DND-41 (cell line): ENCODE measurements around the gene RPL32.

Source experiments
- ATAC-seq: fragments of 200-7000 bp; cut with Tn5 transposase; 3 replicates; pipeline ENCODE4 v1.9.1; 2021; ENCODE audit warnings: low read depth; ENCODE audit not compliant: insufficient read depth
- DNase-seq: peaks from one replicate; pipeline ENCODE4 v3.0.0-alpha.2; 2020
- H2AFZ ChIP-seq: 2 replicates; pipeline ENCODE4 v1.6.0; 2012; ENCODE audit warnings: low read depth, low read length
- H3K27ac ChIP-seq: 2 replicates; pipeline ENCODE4 v1.5.1; 2012; ENCODE audit warnings: low read length, inconsistent platforms
- H3K27me3 ChIP-seq: fragments of 200-600 bp; sonication (generic); 2 replicates; pipeline ENCODE4 v1.6.0; 2012; ENCODE audit warnings: low read length, mild to moderate bottlenecking, inconsistent platforms; ENCODE audit not compliant: insufficient read depth, poor library complexity
- H3K36me3 ChIP-seq: 2 replicates; pipeline ENCODE4 v1.5.1; 2012; ENCODE audit warnings: low read length, inconsistent platforms; ENCODE audit not compliant: insufficient read depth
- H3K4me1 ChIP-seq: 2 replicates; pipeline ENCODE4 v1.5.1; 2012; ENCODE audit warnings: mild to moderate bottlenecking, low read length; ENCODE audit not compliant: insufficient read depth
- H3K4me2 ChIP-seq: 2 replicates; pipeline ENCODE4 v1.6.0; 2012; ENCODE audit warnings: mild to moderate bottlenecking, moderate library complexity, low read length, inconsistent platforms; ENCODE audit not compliant: insufficient read depth
- H3K4me3 ChIP-seq, 2 experiments: fragments of 200-600 bp in 1 of 2; shearing (Covaris generic) in 1 of 2; 2 replicates each; pipeline ENCODE4 v1.5.1; 2012 to 2016; ENCODE audit warnings: inconsistent platforms in 2 of 2, low read length in 2 of 2, mild to moderate bottlenecking in 2 of 2, low read depth in 1 of 2, moderate library complexity in 1 of 2
- H3K79me2 ChIP-seq: 2 replicates; pipeline ENCODE4 v1.6.0; 2012; ENCODE audit warnings: low read length, inconsistent platforms; ENCODE audit not compliant: insufficient read depth
- H3K9ac ChIP-seq: 2 replicates; pipeline ENCODE4 v1.6.0; 2012; ENCODE audit warnings: low read depth, mild to moderate bottlenecking, inconsistent platforms, low read length, moderate library complexity
- H3K9me3 ChIP-seq: 2 replicates; pipeline ENCODE4 v1.5.1; 2012; ENCODE audit warnings: low read length, moderate library complexity, mild to moderate bottlenecking, inconsistent platforms; ENCODE audit not compliant: insufficient read depth, severe bottlenecking
- H4K20me1 ChIP-seq: 2 replicates; pipeline ENCODE4 v1.6.0; 2012; ENCODE audit warnings: low read length; ENCODE audit not compliant: insufficient read depth
- CTCF ChIP-seq: IDR thresholded peaks from 2 replicates; pipeline ENCODE4 v1.5.1; 2012; ENCODE audit warnings: borderline replicate concordance, low read length, moderate library complexity, mild to moderate bottlenecking; ENCODE audit not compliant: poor library complexity, severe bottlenecking; ENCODE audit errors: extremely low read depth
- EZH2 ChIP-seq: IDR thresholded peaks from 3 replicates; pipeline ENCODE4 v1.6.1; 2012; ENCODE audit warnings: borderline replicate concordance, low read depth, mild to moderate bottlenecking, moderate library complexity, low read length, inconsistent platforms; ENCODE audit not compliant: severe bottlenecking

Gene RPL32

GRCh38 chr3:12808587-12808986 lies 32.8 kb downstream of the RPL32 start:
- Histone ChIP-seq H3K4me2 (no peak overlapping the region), H3K27me3 (no peaks in the 10 kb centered on the region), H3K9ac (no peak overlapping the region), H3K79me2 (no peaks in the 10 kb centered on the region), H3K36me3 (peaks cover 24% of the 10 kb centered on the region), H4K20me1 (no peaks in the 10 kb centered on the region), H3K27ac (no peak overlapping the region), H3K4me3 (no peak overlapping the region), H3K9me3 (no peaks in the 10 kb centered on the region), H2AFZ (no peak overlapping the region), H3K4me1 (no peaks in the 10 kb centered on the region)
- DNase-seq (no peak), ATAC-seq (no peak)
- no peak for TF ChIP-seq EZH2
- TF ChIP-seq CTCF: no peak

- TF ChIP-seq EZH2 (no peak), CTCF (no peak)
- DNase-seq (no peak), ATAC-seq (no peak)
- Histone ChIP-seq H3K4me1 (no peaks in the 10 kb centered on the region), H2AFZ (no peak overlapping the region), H3K36me3 (peaks cover 20% of the 10 kb centered on the region), H3K4me2 (no peak overlapping the region), H3K9me3 (no peaks in the 10 kb centered on the region), H3K4me3 (no peak overlapping the region), H3K79me2 (no peaks in the 10 kb centered on the region), H3K27ac (no peak overlapping the region), H3K27me3 (no peaks in the 10 kb centered on the region), H4K20me1 (no peaks in the 10 kb centered on the region), H3K9ac (no peak overlapping the region)
These were observed 33.6 kb downstream of the RPL32 start for GRCh38 chr3:12807601-12808359.

GRCh38 chr3:12807066-12807465 lies 34.3 kb downstream of the RPL32 start:
- no peaks in the 10 kb centered on the region for H3K9me3 ChIP-seq
- no peaks in the 10 kb centered on the region for H3K4me1 ChIP-seq
- H3K36me3 ChIP-seq: peaks cover 18% of the 10 kb centered on the region
- ATAC-seq (no peak), DNase-seq (no peak)
- no peak overlapping the region for H3K4me2 ChIP-seq
- no peak overlapping the region for H3K9ac ChIP-seq
- H3K79me2 ChIP-seq: no peaks in the 10 kb centered on the region
- no peaks in the 10 kb centered on the region for H4K20me1 ChIP-seq
- H3K4me3 ChIP-seq: no peak overlapping the region
- H2AFZ ChIP-seq: no peak overlapping the region
- no peak overlapping the region for H3K27ac ChIP-seq
- no peaks in the 10 kb centered on the region for H3K27me3 ChIP-seq
- TF ChIP-seq CTCF (no peak), EZH2 (no peak)
